K562 (cell line): ENCODE measurements around the gene PAIP1. TPM values are rescaled to one million over a fixed set of nuclear protein-coding genes. Genes with fewer than 3 reads are reported as not detected.

Experiments
- CEBPB ChIP-seq: fragments of 450-650 bp; IDR thresholded peaks from 2 replicates; pipeline ENCODE4 v1.6.1; 2016; ENCODE audit warnings: missing genetic modification characterization, missing compliant biosample characterization
- CGGBP1 ChIP-seq: fragments of 250-450 bp; sonication (Bioruptor Pico); IDR thresholded peaks from 2 replicates; pipeline ENCODE4 v1.9.0; 2021; ENCODE audit warnings: mild to moderate bottlenecking
- CHAMP1 ChIP-seq: fragments of 450-650 bp; IDR thresholded peaks from 2 replicates; pipeline ENCODE4 v1.6.1; 2016; ENCODE audit warnings: mild to moderate bottlenecking
- DACH1 ChIP-seq: fragments of 450-650 bp; IDR thresholded peaks from 2 replicates; pipeline ENCODE4 v1.6.1; 2018; ENCODE audit not compliant: partially characterized antibody
- E2F8 ChIP-seq: fragments of 450-650 bp; IDR thresholded peaks from 2 replicates; pipeline ENCODE4 v1.7.1; 2018; ENCODE audit warnings: mild to moderate bottlenecking, low read depth; ENCODE audit not compliant: partially characterized antibody
- EWSR1 ChIP-seq: fragments of 450-650 bp; IDR thresholded peaks from 2 replicates; pipeline ENCODE4 v1.6.1; 2018; ENCODE audit warnings: borderline replicate concordance, mild to moderate bottlenecking, low read depth, moderate library complexity; ENCODE audit not compliant: partially characterized antibody
- FOXA3 ChIP-seq, 2 experiments: fragments of 450-650 bp in 1 of 2; sonication (generic) in 1 of 2; formaldehyde crosslinking; IDR thresholded peaks in 1 of 2; conservative IDR thresholded peaks in 1 of 2; 2 replicates each; pipeline versions ENCODE4 v1.4.0 to v1.8.0; 2020 to 2022; ENCODE audit warnings: mild to moderate bottlenecking in 2 of 2, missing genetic modification reagents in 1 of 2
- HMG20A ChIP-seq: fragments of 450-650 bp; formaldehyde crosslinking; conservative IDR thresholded peaks from 2 replicates; pipeline ENCODE4 v1.4.0; 2020; ENCODE audit warnings: mild to moderate bottlenecking, mixed read lengths
- HOXB6 ChIP-seq: fragments of 250-450 bp; sonication (Bioruptor Pico); IDR thresholded peaks from 2 replicates; pipeline ENCODE4 v1.5.1; 2022; ENCODE audit warnings: mild to moderate bottlenecking, borderline replicate concordance
- NELFE ChIP-seq: IDR thresholded peaks from 2 replicates; pipeline ENCODE4 v1.6.1; 2011; ENCODE audit warnings: mild to moderate bottlenecking; ENCODE audit not compliant: insufficient read depth, insufficient read length
- NFIC ChIP-seq: fragments of 450-650 bp; IDR thresholded peaks from 2 replicates; pipeline ENCODE4 v1.6.1; 2017; ENCODE audit warnings: mild to moderate bottlenecking, inconsistent platforms
- NFIX ChIP-seq: fragments of 250-450 bp; sonication (Bioruptor Pico); IDR thresholded peaks from 2 replicates; pipeline ENCODE4 v1.4.0; 2020; ENCODE audit warnings: low read depth, mild to moderate bottlenecking, moderate library complexity
- RBM22 ChIP-seq: fragments of 200-400 bp; formaldehyde crosslinking; IDR thresholded peaks from 2 replicates; pipeline ENCODE4 v1.6.1; 2018; ENCODE audit warnings: low read length, low read depth; ENCODE audit not compliant: poor library complexity, severe bottlenecking
- SMAD1 ChIP-seq: fragments of 150-350 bp; IDR thresholded peaks from 2 replicates; pipeline ENCODE4 v1.6.1; 2014; ENCODE audit warnings: low read length, low read depth; ENCODE audit not compliant: partially characterized antibody
- TOE1 ChIP-seq, 2 experiments: fragments of 450-650 bp in 1 of 2; sonication (generic) in 1 of 2; formaldehyde crosslinking in 1 of 2; IDR thresholded peaks; 2 replicates each; pipeline versions ENCODE4 v1.7.1 to v1.8.0; 2016 to 2022; ENCODE audit warnings: borderline replicate concordance in 2 of 2, mild to moderate bottlenecking in 2 of 2, antibody characterized with exemption in 1 of 2, inconsistent platforms in 1 of 2, low read depth in 1 of 2, missing genetic modification reagents in 1 of 2, moderate library complexity in 1 of 2
- ZKSCAN3 ChIP-seq: fragments of 250-450 bp; sonication (Bioruptor Pico); IDR thresholded peaks from 2 replicates; pipeline ENCODE4 v1.4.0; 2020
- ZNF124 ChIP-seq: sonication (generic); formaldehyde crosslinking; IDR thresholded peaks from 2 replicates; pipeline ENCODE4 v1.8.1; 2022; ENCODE audit warnings: missing genetic modification reagents
- ZNF277 ChIP-seq: fragments of 250-450 bp; sonication (Bioruptor Pico); IDR thresholded peaks from 2 replicates; pipeline ENCODE4 v1.8.0; 2022; ENCODE audit warnings: inconsistent platforms, mild to moderate bottlenecking, moderate library complexity, borderline replicate concordance
- ZNF511 ChIP-seq: sonication (generic); formaldehyde crosslinking; IDR thresholded peaks from 2 replicates; pipeline ENCODE4 v1.8.0; 2022; ENCODE audit warnings: mild to moderate bottlenecking, missing genetic modification reagents
- ZNF75A ChIP-seq: fragments of 450-650 bp; formaldehyde crosslinking; IDR thresholded peaks from 2 replicates; pipeline ENCODE4 v1.4.0; 2020; ENCODE audit warnings: mild to moderate bottlenecking
- polyA plus RNA-seq, 8 experiments: library from polyadenylated mRNA; depleted of rRNA in 4 of 8; stranded (reverse) in 5 of 8; unstranded in 3 of 8; fragments of >200 nt; fragmentation: Nextera tagmentation in 2 of 8; fragmentation: Illumina TruSeq in 1 of 8; extraction: Ambion mirVana in 2 of 8; extraction: Trizol in 1 of 8; gene quantifications; 2 replicates each; pipeline versions ENCODE4 v1.2.1 to v1.2.3, GENCODE V29; 2011 to 2014; ENCODE audit warnings: inconsistent platforms in 1 of 8, missing spikeins in 1 of 8
- total RNA-seq, 7 experiments: library from RNA; depleted of rRNA in 6 of 7; stranded (reverse); fragments of >200 nt in 6 of 7; fragmentation: Illumina TruSeq in 2 of 7; extraction: Trizol in 2 of 7; gene quantifications; 2 replicates each; pipeline versions ENCODE4 v1.2.1 to v1.2.3, GENCODE V29; 2011 to 2021; ENCODE audit warnings: low replicate concordance in 1 of 7

The PAIP1 gene
- total and polyA plus RNA-seq, 9 of the 15 experiments (the other 6 are each of a cell fraction or from before 2014, with no cell fraction given) = 51.7 to 181 (median 102) TPM

- TF ChIP-seq TOE1 (IDR thresholded peaks at IDR 0.05; ENCODE audit: borderline replicate concordance) = peak; percentile 66; the same call in 1 of the 2 replicates
- TF ChIP-seq TOE1 (CRISPR knock-in tag; IDR thresholded peaks at IDR 0.05; ENCODE audit: borderline replicate concordance, low read depth) = no peak
- TF ChIP-seq NELFE = no peak
- TF ChIP-seq HMG20A (CRISPR knock-in tag) = no peak
- no peak for TF ChIP-seq ZKSCAN3 (CRISPR knock-in tag)
- TF ChIP-seq SMAD1 = no peak
- TF ChIP-seq DACH1 = no peak
- TF ChIP-seq CGGBP1 = no peak
- TF ChIP-seq ZNF124 = no peak
- TF ChIP-seq ZNF75A = no peak
- TF ChIP-seq CHAMP1 = peak; percentile 48; the same call in 1 of the 2 replicates
- TF ChIP-seq FOXA3 (CRISPR knock-in tag; conservative IDR thresholded peaks at IDR 0.05 in 1 of 2, IDR thresholded peaks at IDR 0.05 in 1 of 2) = no peak
- no peak for TF ChIP-seq NFIX
- TF ChIP-seq E2F8 = peak; percentile 38
- TF ChIP-seq NFIC = 0 out of 2 replicates have a peak, but pooled peaks have one; percentile 4
- no peak for TF ChIP-seq RBM22
- peak; percentile 47; the same call in 1 of the 2 replicates for TF ChIP-seq ZNF511 (CRISPR knock-in tag)
- TF ChIP-seq ZNF277 (CRISPR knock-in tag) = no peak
- no peak for TF ChIP-seq EWSR1
- TF ChIP-seq HOXB6 (CRISPR knock-in tag) = no peak
- TF ChIP-seq CEBPB (tag) = no peak
Observed at GRCh38 chr5:43484106-43484849, 72.6 kb downstream of the PAIP1 start (continued).
